IMR-90 (cell line): ENCODE data around the gene ZNF296. TPM values are rescaled to one million over a fixed set of nuclear protein-coding genes. Genes with fewer than 3 reads are reported as not detected.

ENCODE experiments used
- ATAC-seq: fragments of 200-7000 bp; cut with Tn5 transposase; 2 replicates; pipeline ENCODE4 v1.9.1; 2020; ENCODE audit warnings: low read depth, mild to moderate bottlenecking, moderate library complexity
- BruUV-seq: library from RNA; stranded (reverse); fragments of 400-500 nt; replicated peaks from 2 replicates; lab custom pipeline; 2021; lab: Mats Ljungman, UMichigan
- CTCF ChIA-PET: fragments of 300-600 bp; formaldehyde crosslinking; extraction: SDS; loops from one replicate; lab custom pipeline; 2021; ENCODE audit warnings: antibody characterized with exemption; lab: Yijun Ruan, JAX
- POLR2A ChIA-PET: fragments of 300-600 bp; sonication (Branson Sonifier 250); formaldehyde crosslinking; loops from one replicate; lab custom pipeline; 2022; ENCODE audit warnings: antibody characterized with exemption; ENCODE audit not compliant: unreplicated experiment; lab: Charles Lee
- DNase-seq: peaks from one replicate; pipeline ENCODE4 v3.0.0; 2013
- H2AFZ ChIP-seq: replicated peaks from 2 replicates; pipeline ENCODE3; 2013; ENCODE audit warnings: low read length, mild to moderate bottlenecking; ENCODE audit not compliant: poor library complexity
- H2AK5ac ChIP-seq: 2 replicates; pipeline ENCODE4 v1.6.1; 2013; ENCODE audit warnings: low read depth, low read length, inconsistent platforms
- H2AK9ac ChIP-seq: replicated peaks from 2 replicates; pipeline ENCODE3; 2013; ENCODE audit warnings: mild to moderate bottlenecking, low read depth, low read length, moderate library complexity; ENCODE audit not compliant: poor library complexity
- H2BK120ac ChIP-seq: 2 replicates; pipeline ENCODE4 v1.6.1; 2013; ENCODE audit warnings: low read depth, low read length, inconsistent platforms
- H2BK15ac ChIP-seq: 3 replicates; pipeline ENCODE4 v1.6.1; 2013; ENCODE audit warnings: low read depth, low read length, inconsistent platforms
- H2BK20ac ChIP-seq: 2 replicates; pipeline ENCODE4 v1.6.1; 2013; ENCODE audit warnings: low read depth, mild to moderate bottlenecking, inconsistent platforms, low read length, moderate library complexity
- H2BK5ac ChIP-seq: 2 replicates; pipeline ENCODE4 v1.6.1; 2013; ENCODE audit warnings: mild to moderate bottlenecking, low read depth, low read length, inconsistent platforms; ENCODE audit not compliant: poor library complexity, severe bottlenecking
- H3K14ac ChIP-seq: replicated peaks from 2 replicates; pipeline ENCODE4 v1.6.1; 2013; ENCODE audit warnings: low read depth, low read length, inconsistent platforms
- H3K18ac ChIP-seq: 2 replicates; pipeline ENCODE4 v1.6.1; 2013; ENCODE audit warnings: low read depth, low read length, control low read depth
- H3K23ac ChIP-seq: 2 replicates; pipeline ENCODE4 v1.6.1; 2013; ENCODE audit warnings: low read depth, low read length, inconsistent platforms
- H3K27ac ChIP-seq: 2 replicates; pipeline ENCODE4 v1.5.1; 2013; ENCODE audit warnings: mild to moderate bottlenecking, control low read depth, low read length; ENCODE audit not compliant: insufficient read depth
- H3K27me3 ChIP-seq: 2 replicates; pipeline ENCODE4 v1.6.1; 2013; ENCODE audit warnings: low read length; ENCODE audit not compliant: control insufficient read depth, insufficient read depth
- H3K36me3 ChIP-seq: 2 replicates; pipeline ENCODE4 v1.6.1; 2013; ENCODE audit warnings: low read length, mixed read lengths; ENCODE audit not compliant: control insufficient read depth, insufficient read depth
- H3K4ac ChIP-seq: 2 replicates; pipeline ENCODE4 v1.6.1; 2013; ENCODE audit warnings: low read depth, low read length, inconsistent platforms
- H3K4me1 ChIP-seq: 2 replicates; pipeline ENCODE4 v1.6.1; 2013; ENCODE audit warnings: low read length, mixed read lengths; ENCODE audit not compliant: control insufficient read depth, insufficient read depth
- H3K4me2 ChIP-seq: 2 replicates; pipeline ENCODE4 v1.6.1; 2013; ENCODE audit warnings: low read depth, mild to moderate bottlenecking, control low read depth, low read length, moderate library complexity
- H3K4me3 ChIP-seq: 2 replicates; pipeline ENCODE4 v1.5.1; 2013; ENCODE audit warnings: low read depth, mild to moderate bottlenecking, control low read depth, low read length, moderate library complexity; ENCODE audit not compliant: insufficient read depth
- H3K56ac ChIP-seq: 2 replicates; pipeline ENCODE4 v1.6.1; 2013; ENCODE audit warnings: low read length, inconsistent platforms; ENCODE audit not compliant: insufficient read depth; ENCODE audit errors: extremely low read depth
- H3K79me1 ChIP-seq, 2 experiments: 2 replicates each; pipeline ENCODE4 v1.6.1; 2013; ENCODE audit warnings: low read length in 2 of 2, inconsistent platforms in 1 of 2, low read depth in 1 of 2
- H3K9ac ChIP-seq: 2 replicates; pipeline ENCODE4 v1.6.1; 2013; ENCODE audit warnings: low read depth, low read length, control low read depth
- H3K9me1 ChIP-seq: 2 replicates; pipeline ENCODE4 v1.6.1; 2013; ENCODE audit warnings: low read length, inconsistent platforms; ENCODE audit not compliant: insufficient read depth
- H3K9me3 ChIP-seq: 2 replicates; pipeline ENCODE4 v1.6.1; 2013; ENCODE audit warnings: low read length; ENCODE audit not compliant: control insufficient read depth, insufficient read depth
- H4K20me1 ChIP-seq: 2 replicates; pipeline ENCODE4 v1.6.1; 2013; ENCODE audit warnings: low read length, inconsistent platforms; ENCODE audit not compliant: insufficient read depth
- H4K5ac ChIP-seq: 2 replicates; pipeline ENCODE4 v1.6.1; 2013; ENCODE audit warnings: mild to moderate bottlenecking, low read depth, low read length, control low read depth
- H4K8ac ChIP-seq, 2 experiments: 2 replicates each; pipeline ENCODE4 v1.6.1; 2013; ENCODE audit warnings: low read depth in 2 of 2, low read length in 2 of 2, control low read depth in 1 of 2, inconsistent platforms in 1 of 2
- H4K91ac ChIP-seq: 2 replicates; pipeline ENCODE4 v1.6.1; 2013; ENCODE audit warnings: low read depth, low read length, inconsistent platforms; ENCODE audit not compliant: insufficient read depth
- BHLHE40 ChIP-seq: fragments of 150-350 bp; IDR thresholded peaks from 2 replicates; pipeline ENCODE4 v1.6.1; 2016; ENCODE audit warnings: mild to moderate bottlenecking, low read depth, low read length
- CEBPB ChIP-seq: IDR thresholded peaks from 2 replicates; pipeline ENCODE4 v1.6.1; 2012; ENCODE audit warnings: low read depth, low read length, improper control_type of control experiment
- CHD1 ChIP-seq: IDR thresholded peaks from 2 replicates; pipeline ENCODE4 v1.6.1; 2012; ENCODE audit warnings: low read depth, low read length, improper control_type of control experiment
- ELK1 ChIP-seq: fragments of 150-350 bp; IDR thresholded peaks from 2 replicates; pipeline ENCODE4 v1.6.1; 2016; ENCODE audit warnings: low read depth, mild to moderate bottlenecking, low read length, moderate library complexity, borderline replicate concordance
- MAFK ChIP-seq: IDR thresholded peaks from 2 replicates; pipeline ENCODE4 v1.6.1; 2012; ENCODE audit warnings: low read depth, low read length, improper control_type of control experiment
- MAZ ChIP-seq: IDR thresholded peaks from 2 replicates; pipeline ENCODE4 v1.6.1; 2012; ENCODE audit warnings: low read depth, mild to moderate bottlenecking, low read length, improper control_type of control experiment, moderate library complexity, borderline replicate concordance
- POLR2A ChIP-seq: IDR thresholded peaks from 2 replicates; pipeline ENCODE4 v1.6.1; 2012; ENCODE audit warnings: mild to moderate bottlenecking, low read depth, low read length
- RAD21 ChIP-seq: IDR thresholded peaks from 2 replicates; pipeline ENCODE4 v1.6.1; 2012; ENCODE audit warnings: low read length, improper control_type of control experiment
- RCOR1 ChIP-seq: IDR thresholded peaks from 2 replicates; pipeline ENCODE4 v1.6.1; 2012; ENCODE audit warnings: mild to moderate bottlenecking, low read length, improper control_type of control experiment; ENCODE audit not compliant: insufficient replicate concordance
- RFX5 ChIP-seq: IDR thresholded peaks from 2 replicates; pipeline ENCODE4 v1.8.0; 2012; ENCODE audit warnings: low read depth, mild to moderate bottlenecking, low read length, moderate library complexity
- SMC3 ChIP-seq: fragments of 150-350 bp; IDR thresholded peaks from 2 replicates; pipeline ENCODE4 v1.6.1; 2016; ENCODE audit warnings: low read depth, mild to moderate bottlenecking, antibody characterized with exemption, low read length, moderate library complexity
- USF2 ChIP-seq: fragments of 150-350 bp; IDR thresholded peaks from 2 replicates; pipeline ENCODE4 v1.6.1; 2017; ENCODE audit warnings: mild to moderate bottlenecking, antibody characterized with exemption, low read length, low read depth
- WGBS, 2 experiments: methylation state at CpG; one replicate each; pipeline versions ENCODE4 v1.1.5 to v1.1.7; 2013; ENCODE audit warnings: missing lambda C conversion rate in 2 of 2; ENCODE audit not compliant: insufficient read length in 1 of 2; ENCODE audit errors: extremely low coverage in 2 of 2; 5-methylcytosine and 5-hydroxymethylcytosine counted together
- dilution Hi-C: fragments of 300-500 bp; cut with HindIII; formaldehyde crosslinking; loops from one replicate; pipeline ENCODE4 v1.14.3; 2018; ENCODE audit warnings: low sequenced_read_pairs; ENCODE audit not compliant: unreplicated experiment
- in situ Hi-C: fragments of 300-500 bp; cut with MboI; formaldehyde crosslinking; loops from 3 replicates; pipeline ENCODE4 v1.14.3; 2019; ENCODE audit warnings: low sequenced_read_pairs, inconsistent platforms, mixed read lengths
- intact Hi-C: fragments of 100-400 bp; cut with micrococcal nuclease; formaldehyde crosslinking; loops from 2 replicates; pipeline ENCODE4 v1.10.0; 2022
- polyA plus RNA-seq, 3 experiments: library from polyadenylated mRNA; depleted of rRNA; stranded (reverse); fragments of >200 nt; gene quantifications; 2 replicates each; pipeline ENCODE4 v1.2.3, GENCODE V29; 2012; ENCODE audit warnings: low replicate concordance in 1 of 3
- total RNA-seq: library from RNA; depleted of rRNA; stranded (reverse); fragments of >200 nt; gene quantifications from 2 replicates; pipeline ENCODE4 v1.2.3, GENCODE V29; 2012

ZNF296 gene
- total and polyA plus RNA-seq, 2 of the 4 experiments (the other 2 are of a cell fraction), result 0.10 TPM; not detected in 1

GRCh38 chr19:45092747-45093678 lies 16.7 kb upstream of the ZNF296 start, which contains the start of gene PPP1R37:
Gene PPP1R37, plus strand, starts transcription at chr19:45093179. Its CDS starts 147 bp downstream, at chr19:45093326.
- Histone ChIP-seq H3K27me3 (no peaks in the 10 kb centered on the region), H3K4me2 (peak within 1 kb of the TSS; percentile 92), H3K36me3 (peaks cover 5% of the 10 kb centered on the region), H3K27ac (peak within 1 kb of the TSS; percentile 98), H3K79me1 (peaks cover 0 to 58% of the 10 kb centered on the region in 2 experiments; a peak in 2 of 4 replicates), H4K20me1 (peaks cover 41% of the 10 kb centered on the region), H3K4me3 (peak within 1 kb of the TSS; percentile 62), H2AFZ (peak within 1 kb of the TSS; percentile 92), H2BK120ac (peak within 1 kb of the TSS; percentile 91), H3K9me1 (peaks cover 20% of the 10 kb centered on the region), H2AK9ac (peak within 1 kb of the TSS; percentile 97), H3K18ac (peak within 1 kb of the TSS; percentile 98), H3K14ac (peak within 1 kb of the TSS; percentile 82), H2BK15ac (peak within 1 kb of the TSS; percentile 72; the same call in 2 of the 3 replicates), H3K23ac (peak within 1 kb of the TSS; percentile 90), H3K9me3 (no peaks in the 10 kb centered on the region), H3K56ac (peak within 1 kb of the TSS; percentile 92), H3K9ac (peak within 1 kb of the TSS; percentile 95), H3K4me1 (peaks cover 15% of the 10 kb centered on the region), H2BK5ac (peak within 1 kb of the TSS; percentile 94), H2AK5ac (peak within 1 kb of the TSS; percentile 90), H4K8ac (peak within 1 kb of the TSS; percentile 66 to 100), H2BK20ac (peak within 1 kb of the TSS; percentile 83), H4K5ac (peak within 1 kb of the TSS; percentile 80), H3K4ac (peak within 1 kb of the TSS; percentile 94), H4K91ac (peak within 1 kb of the TSS; percentile 92)
- in situ Hi-C loops (no loop called here), dilution Hi-C loops (no loop called here), intact Hi-C loops (loop anchor here (2.0 to 5.0 kb wide), 2 partner anchors 34 to 156 kb away; no protein-coding TSS in a partner anchor)
- ATAC-seq (peak; percentile 81), DNase-seq (peak; percentile 97)
- ChIA-PET CTCF (interaction anchor here (0.6 to 1.3 kb wide), 2 partner anchors 34 to 240 kb away, joined by 4 read pairs; no protein-coding TSS in a partner anchor), POLR2A (no interaction called here)
- WGBS, 2 experiments, result 0% methylated on average over 54 of the region's 103 CpGs; no CpG with 5 or more reads in 1 of the 2 experiments
- BruUV-seq, result no TSS peak
- TF ChIP-seq BHLHE40 (peak; percentile 94), RFX5 (no peak), SMC3 (0 out of 2 replicates have a peak, but pooled peaks have one; percentile 6), CHD1 (no peak), ELK1 (no peak), POLR2A (0 out of 2 replicates have a peak, but pooled peaks have one; percentile 51), RCOR1 (no peak), RAD21 (0 out of 2 replicates have a peak, but pooled peaks have one; percentile 2), MAZ (peak; percentile 89; the same call in 1 of the 2 replicates), CEBPB (no peak), MAFK (no peak), USF2 (no peak)
